Breast epithelium (tissue), 3 donors: ENCODE measurements around the gene LRCOL1.

ENCODE experiments used
- POLR2A ChIP-seq: fragments of 450-650 bp; IDR thresholded peaks from one replicate; pipeline ENCODE4 v1.6.1; 2016; ENCODE audit warnings: antibody characterized with exemption, mild to moderate bottlenecking, moderate library complexity
- TF ChIP-seq, protein P1 (sequence below), 3 donors: fragments of 450-650 bp; IDR thresholded peaks; one replicate each; pipeline ENCODE4 v1.5.1; 2016 to 2017; ENCODE audit warnings: antibody characterized with exemption in 3 of 3, mild to moderate bottlenecking in 3 of 3, moderate library complexity in 3 of 3

DNA sequence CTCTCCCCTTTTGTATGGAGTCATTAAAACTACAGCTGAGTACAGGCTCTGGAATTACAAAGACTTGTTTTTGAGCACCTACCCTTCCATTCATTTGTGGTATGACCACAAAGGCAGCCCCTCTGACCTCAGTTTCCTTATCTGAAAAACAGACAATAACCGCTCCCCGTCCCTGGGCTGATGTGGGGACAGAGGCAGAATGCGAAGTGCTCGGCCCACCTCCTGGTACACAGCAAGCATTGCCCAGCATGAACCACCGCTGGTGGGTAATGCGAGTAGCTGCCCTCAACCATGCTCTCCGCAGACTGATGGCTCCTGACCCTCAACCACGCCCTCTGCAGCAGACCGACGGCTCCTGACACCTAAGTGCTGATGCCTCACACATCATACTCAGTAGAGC is 30.6 kb upstream of the LRCOL1 start:
- TF ChIP-seq, protein P1, sequence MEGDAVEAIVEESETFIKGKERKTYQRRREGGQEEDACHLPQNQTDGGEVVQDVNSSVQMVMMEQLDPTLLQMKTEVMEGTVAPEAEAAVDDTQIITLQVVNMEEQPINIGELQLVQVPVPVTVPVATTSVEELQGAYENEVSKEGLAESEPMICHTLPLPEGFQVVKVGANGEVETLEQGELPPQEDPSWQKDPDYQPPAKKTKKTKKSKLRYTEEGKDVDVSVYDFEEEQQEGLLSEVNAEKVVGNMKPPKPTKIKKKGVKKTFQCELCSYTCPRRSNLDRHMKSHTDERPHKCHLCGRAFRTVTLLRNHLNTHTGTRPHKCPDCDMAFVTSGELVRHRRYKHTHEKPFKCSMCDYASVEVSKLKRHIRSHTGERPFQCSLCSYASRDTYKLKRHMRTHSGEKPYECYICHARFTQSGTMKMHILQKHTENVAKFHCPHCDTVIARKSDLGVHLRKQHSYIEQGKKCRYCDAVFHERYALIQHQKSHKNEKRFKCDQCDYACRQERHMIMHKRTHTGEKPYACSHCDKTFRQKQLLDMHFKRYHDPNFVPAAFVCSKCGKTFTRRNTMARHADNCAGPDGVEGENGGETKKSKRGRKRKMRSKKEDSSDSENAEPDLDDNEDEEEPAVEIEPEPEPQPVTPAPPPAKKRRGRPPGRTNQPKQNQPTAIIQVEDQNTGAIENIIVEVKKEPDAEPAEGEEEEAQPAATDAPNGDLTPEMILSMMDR (IDR thresholded peaks at IDR 0.05): no peak
- TF ChIP-seq POLR2A: no peak
